Eye (tissue), 1 donor: ENCODE results near the gene DMD.
"Not testable (repeated sequence)": the region's sequence is repeated elsewhere in the genome, so short reads cannot be mapped to it uniquely, and the experiment has no call there.

Experiments
- DNase-seq: peaks from one replicate; pipeline ENCODE4 v3.0.0-alpha.2; 2015

The DMD gene

DNA sequence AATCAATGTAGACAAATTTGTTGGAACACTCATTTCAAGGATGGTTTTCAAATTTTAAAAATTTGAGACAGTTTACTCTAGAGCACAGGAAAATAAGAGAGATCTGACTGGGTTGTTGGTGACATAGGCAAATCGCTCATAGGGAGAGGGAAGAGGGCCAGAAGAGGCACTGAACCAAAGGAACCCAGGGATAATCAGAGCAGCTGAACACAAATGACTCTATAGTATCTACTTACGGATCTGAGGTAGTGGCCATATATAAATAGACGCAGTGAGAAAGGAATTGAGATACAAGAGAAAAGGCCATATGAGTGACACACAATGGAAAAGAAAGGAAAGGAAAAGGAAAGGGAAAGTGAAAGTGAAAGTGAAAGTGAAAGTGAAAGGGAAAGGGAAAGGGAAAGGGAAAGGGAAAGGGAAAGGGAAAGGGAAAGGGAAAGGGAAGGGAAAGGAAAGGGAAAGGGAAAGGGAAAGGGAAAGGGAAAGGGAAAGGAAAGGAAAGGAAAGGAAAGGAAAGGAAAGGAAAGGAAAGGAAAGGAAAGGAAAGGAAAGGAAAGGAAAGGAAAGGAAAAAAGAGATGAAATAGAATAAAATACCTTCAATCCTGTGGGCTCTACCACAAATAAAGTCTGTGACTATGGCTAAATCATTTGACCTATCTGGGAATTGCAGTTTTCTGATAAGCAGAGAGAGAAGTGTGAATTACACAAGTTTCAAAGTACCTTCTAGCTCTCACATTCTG, 759.2 kb downstream of the DMD start:
- DNase-seq: peak; percentile 1

DNA sequence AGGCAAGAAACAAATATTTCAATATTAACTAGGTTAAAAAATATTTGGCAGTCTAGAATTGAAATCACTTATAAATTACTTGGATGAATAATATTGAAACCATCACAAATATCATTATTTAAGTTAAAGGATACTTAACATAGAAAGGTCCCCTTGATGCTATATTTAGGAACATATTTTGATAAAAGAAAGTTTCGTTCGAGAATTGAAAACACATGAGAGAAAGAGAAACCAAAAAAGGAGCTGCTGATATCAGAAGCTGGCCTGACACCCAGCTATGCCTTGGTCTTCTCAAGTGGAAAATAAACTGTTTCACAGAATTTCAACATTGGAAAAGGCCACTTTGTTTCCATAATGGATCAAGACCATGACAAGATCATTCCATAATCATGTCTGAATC, 762.4 kb downstream of the DMD start:
- DNase-seq: no peak

DNA sequence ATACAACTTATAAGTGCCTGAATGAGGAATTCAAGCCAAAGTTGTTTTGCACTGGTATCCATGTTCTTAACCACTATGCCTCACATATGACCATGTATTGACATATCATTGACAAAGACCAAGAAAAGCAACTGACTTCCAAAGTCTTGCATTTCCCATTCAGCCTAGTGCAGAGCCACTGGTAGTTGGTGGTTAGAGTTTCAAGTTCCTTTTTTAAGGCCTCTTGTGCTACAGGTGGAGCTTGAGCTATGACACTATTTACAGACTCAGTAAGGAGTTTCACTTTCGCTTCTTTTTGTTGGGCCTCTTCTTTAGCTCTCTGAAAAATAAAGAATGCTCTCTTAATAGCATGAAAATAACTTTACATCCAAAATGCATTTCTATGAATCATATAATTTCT, 763.0 kb downstream of the DMD start:
- no peak for DNase-seq

DNA sequence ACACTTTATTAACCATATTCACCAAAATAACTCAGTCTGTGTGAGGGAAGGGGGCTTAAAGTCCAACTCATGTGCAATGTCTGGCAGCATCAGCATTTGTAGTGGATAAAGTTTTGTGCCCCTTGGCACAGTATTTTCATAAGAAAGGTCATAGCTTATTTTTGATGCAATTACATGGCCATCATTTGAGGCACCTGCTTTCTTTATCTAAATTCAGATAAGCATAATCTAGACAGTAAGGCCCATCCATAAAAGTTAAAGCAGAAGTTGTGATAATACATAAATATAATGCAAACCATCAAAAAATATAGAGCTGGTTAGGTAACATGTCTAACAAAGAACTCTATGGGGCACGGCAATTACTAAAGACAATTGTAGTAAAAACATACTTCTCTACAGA, 763.7 kb downstream of the DMD start:
- no peak for DNase-seq

DNA sequence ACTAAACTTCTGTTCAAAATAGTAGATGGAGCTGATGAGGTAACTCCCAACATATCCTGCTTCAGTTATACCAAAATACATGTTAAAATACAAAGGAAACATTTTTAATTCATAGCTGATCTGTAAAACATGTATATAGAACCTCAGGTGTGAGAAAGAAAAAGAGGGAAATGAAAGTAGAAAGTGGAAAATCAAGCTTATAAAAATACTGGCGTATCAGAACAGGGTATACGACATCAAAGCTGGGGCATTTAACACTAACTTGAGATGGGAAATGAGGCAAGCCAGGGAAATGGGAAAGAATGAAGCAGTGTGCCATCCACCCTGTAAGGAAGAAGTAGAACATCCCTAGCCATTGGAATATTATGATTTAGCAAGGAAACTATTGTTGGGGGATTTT, 767.5 kb downstream of the DMD start:
- DNase-seq: no peak

DNA sequence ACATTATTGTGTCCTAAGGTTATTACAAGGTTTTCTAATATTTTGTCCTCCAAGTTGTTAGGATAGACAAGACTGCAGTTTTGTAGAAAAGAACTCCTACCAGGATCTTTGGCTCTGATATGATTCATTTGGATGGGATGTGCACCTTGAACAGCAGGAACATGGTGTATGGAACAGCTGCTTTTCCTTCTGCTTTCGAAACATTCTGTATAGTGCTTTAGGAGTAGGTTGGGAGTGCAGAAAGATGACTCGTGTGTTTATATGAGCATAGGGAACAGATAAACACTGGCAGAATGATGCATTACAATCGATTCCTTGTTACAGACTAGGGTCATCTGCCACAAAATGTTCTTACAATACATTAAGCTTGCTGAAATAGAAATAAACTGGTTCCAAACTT, 790.1 kb downstream of the DMD start:
- DNase-seq: no peak

DNA sequence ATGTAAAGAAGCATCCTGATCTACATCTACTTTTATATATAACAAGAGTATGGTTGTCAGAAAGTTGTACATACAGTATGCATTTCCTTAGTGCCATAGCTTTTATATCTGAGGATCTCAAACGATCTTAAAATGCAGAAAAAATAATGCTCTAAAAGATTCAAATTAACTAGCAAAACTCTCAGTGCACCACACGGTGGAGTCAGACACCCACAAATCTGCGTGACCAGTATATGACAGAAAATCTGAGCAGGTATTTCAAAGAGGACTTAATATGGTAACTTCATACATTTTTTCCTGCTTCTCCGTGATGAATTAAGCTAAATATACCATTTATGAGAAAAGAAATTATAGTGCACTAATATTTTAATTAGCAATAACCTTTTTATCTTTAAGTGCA, 803.0 kb downstream of the DMD start:
- DNase-seq: peak; percentile 18

DNA sequence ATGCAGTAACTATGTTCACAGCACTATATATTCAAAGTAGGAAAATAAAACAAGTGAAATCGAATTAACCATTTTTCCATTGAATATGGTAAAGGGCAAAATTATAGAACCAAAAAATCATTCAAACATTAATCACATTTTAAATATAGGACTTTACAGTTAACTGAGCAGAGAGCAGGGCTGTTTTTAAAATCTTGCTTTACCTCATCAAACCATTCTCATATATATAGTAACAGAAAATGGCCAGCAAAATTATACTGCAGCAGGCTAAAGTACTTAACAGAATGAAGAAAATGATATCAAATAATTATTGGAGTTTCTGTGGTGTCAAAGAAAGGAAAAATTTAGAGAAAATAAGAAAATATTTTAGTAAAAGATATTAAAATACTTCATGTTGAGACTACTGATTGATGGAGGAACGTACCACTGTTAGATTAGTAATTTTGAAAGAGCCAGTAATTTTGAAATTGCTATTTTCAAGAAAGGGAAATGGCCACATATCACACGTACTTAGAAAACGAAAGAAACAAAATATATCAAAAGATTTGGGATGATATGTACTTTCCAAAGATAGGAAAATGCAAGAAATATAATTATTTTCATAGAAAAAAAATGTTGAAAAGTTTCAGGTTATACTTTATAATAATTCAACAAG, 813.7 kb downstream of the DMD start:
- no peak for DNase-seq

DNA sequence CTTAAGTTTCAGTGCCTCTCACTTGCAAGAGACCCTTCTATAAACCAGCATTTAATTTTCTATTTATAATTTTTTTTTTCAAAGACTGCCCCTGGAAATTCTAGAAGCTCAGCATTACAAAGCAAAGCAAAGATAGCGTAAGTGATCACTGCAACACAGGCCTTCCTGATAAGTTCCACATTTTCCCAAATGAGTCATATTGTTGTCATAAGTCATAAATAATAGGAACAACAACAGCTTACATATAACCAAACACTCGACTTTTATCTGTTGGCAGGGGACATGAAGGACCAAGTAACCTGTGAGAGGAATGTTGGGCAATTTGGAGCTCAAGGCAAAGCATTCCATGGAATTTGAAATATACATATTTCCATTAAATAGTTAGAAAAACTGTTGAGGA, 815.5 kb downstream of the DMD start:
- no peak for DNase-seq

DNA sequence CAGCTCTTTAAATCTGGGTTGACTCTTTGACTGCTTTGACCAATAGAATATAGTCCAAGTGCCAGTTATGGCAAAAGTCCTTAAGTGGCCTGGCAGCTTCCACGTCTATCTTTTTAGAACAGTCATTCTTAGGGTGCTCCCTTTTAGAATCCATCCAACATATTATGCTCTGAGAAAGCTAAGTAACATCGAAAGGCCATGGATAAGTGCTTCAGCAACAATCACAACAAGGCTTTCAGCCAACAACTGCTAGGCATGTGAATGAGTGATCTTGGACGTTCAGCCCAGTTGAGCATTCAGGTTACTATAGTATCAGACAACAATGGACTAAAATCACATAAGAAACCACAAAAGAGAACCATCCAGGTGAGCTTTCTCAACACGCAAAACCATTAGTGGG, 818.7 kb downstream of the DMD start:
- no peak for DNase-seq

DNA sequence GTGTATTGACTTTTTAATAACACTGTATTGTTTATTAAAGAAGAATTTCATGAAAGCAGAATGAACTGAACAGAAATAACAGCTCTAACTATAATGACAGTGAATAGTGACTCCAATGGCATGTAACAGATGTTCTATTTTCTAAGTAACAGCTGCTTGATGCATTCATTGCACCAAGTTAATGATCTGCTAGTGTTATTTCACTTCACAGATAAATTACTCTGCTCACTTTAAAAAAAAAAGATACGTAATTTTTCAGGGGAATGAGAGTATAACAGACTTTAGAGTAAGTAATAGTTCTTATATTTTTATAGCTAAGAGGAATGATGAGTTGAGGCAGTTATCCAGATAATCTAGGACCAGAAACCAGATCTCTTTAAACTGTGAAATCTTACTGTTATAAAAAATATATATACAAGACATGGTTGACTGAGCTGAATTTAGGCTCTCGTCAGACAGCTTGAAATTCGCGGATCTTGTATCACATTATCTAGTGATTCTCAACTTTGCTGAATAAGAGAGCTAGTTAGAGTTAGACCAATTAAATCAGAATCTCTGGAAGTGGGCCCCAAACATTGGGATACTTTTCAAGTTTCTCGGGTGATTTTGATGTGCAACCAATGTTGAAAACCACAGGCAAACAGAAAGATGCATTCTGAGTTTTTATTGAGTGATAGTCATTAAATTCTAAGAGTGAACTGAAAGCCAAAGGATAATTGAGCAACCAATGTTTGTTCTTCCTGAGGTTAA, 840.7 kb downstream of the DMD start:
- DNase-seq: peak; percentile 1

DNA sequence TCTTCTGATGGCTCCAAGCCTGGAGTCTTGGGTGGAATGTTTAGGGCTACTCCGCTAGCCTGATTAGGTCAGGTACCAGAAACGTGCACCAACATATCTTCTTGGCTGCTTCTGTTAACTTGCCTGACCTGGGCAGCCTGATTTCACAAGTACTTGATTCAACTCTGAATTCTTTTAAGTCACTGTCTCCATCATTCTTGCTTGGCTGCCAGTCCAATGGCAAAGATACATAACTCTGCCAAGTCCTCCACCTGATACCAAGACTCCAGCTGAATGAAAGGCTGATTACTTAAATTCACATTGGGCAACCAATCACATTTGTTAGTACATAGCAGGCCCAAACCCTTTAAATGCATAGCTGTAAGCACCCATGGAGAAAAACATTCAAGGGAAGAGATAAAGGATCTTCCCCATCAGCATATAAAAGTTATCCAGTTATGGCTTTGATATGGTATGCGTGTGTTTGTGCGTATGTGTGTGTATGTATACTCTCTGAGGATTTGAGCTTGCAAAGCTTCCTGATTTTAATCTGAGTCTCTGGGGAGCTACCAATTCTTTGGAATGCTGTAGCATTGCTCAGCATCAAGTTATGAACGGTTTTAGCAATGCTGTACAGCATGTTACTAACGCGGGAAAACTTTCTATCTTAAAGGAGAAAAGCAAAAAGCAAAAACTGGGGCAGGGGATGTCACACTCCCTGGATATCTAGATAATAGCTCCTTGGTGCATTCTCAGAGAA, 917.2 kb downstream of the DMD start:
- no peak for DNase-seq

DNA sequence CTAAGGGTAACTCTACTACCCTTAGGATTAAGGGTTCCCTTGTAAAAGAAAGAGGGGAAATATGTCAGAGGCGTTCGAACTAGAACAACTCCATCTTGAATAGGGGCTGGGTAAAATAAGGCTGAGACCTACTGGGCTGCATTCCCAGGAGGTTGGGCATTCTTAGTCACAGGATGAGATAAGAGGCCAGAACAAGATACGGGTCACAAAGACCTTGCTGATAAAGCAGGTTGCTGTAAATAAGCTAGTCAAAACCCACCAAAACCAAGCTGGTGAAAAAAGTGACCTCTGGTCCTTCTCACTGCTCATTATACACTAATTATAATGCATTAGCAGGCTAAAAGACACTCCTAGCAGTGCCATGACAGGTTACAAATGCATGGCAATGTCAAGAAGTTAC, 922.0 kb downstream of the DMD start:
- DNase-seq: no peak

DNA sequence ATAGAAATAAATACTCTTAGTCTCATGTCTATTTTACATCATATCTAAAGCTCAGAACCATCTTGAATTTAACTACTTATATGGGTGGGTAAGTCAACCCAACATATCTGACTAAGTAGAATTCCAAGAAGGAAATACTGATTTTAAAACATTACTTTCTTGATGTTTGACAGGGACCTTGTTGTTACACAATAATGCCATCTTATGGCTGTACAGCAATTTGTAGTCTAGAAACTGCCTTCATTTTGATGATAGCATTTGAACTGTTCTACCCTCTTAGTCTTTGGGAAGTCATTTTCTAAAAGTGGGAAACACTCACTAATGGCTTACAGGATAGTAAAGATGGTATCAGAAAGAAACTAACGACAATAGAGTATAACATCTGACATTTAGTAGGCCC, 929.5 kb downstream of the DMD start:
- no peak for DNase-seq

DNA sequence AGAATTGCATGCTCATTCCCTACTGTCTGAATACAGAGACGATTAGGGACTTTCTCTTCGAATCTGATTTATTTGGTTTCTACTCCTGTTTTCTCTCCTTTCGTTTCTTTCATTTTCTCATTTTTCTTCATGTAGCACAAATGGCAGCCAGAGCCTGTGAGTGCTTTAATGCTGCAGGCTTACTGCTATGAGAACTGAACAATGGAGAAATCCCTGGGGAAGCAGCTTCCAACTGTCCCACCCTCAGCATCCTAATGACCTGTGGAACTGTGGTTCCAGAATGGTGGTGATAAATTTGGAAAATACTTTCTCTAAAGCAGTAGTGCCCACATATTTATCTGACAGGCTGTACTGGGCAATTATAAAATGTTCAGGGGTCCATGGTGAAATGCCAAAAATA, 930.4 kb downstream of the DMD start:
- no peak for DNase-seq

DNA sequence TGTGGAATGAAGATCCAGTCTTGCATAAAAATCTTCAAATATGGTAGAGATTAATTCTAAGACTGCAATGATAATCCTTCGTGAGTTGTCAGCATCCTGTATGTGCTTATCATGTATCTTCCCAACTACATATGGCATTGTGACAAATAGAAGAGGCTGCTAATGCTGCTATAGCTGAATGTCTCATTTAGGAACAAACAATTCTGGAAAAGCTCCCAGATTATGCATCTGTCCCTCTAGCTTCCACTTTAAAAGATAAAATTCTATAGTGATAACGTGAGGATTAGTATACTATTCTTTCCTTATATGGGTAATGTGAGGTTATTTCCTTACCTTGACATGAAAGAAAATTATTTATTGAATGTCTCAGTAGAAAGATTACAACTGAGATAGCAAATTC, 930.9 kb downstream of the DMD start:
- DNase-seq: no peak

DNA sequence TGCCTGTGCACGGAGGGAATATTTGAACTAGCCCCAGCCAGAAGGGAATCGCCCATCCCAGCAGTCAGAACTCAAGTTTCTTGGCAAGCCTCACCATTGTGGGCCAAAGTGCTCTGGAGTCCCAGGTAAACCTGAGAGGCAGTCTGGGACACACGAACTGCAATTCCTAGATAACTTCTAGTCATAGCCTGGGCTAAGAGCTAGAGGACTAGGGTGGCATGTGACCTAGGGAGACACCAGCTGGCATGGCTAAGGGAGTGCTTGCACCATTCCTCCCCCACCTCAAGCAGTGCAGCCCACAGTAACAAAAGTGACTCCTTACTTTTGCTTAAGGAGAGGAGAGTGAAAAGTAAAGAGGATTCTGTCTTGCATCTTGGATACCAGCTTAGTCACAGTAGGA, 935.2 kb downstream of the DMD start:
- DNase-seq: no peak

DNA sequence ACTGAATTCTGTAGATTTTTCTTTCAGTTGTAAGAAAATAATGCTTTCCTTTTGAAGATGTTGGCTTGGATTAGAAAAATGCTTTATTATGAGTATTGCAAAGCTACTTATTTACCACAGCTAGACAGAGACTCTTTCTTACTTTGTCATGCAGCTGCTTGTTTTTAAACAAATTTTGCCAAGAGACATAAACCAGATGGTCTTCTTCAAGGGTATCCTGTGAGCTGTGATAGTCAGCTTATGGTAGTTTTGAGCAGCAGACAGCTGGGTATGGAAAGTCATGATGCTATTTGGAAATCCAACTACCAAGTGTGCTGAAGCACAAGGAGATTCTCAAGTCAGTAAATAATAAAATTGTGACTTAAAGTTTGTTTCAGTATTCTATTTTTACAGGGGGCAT, 941.5 kb downstream of the DMD start:
- no peak for DNase-seq

DNA sequence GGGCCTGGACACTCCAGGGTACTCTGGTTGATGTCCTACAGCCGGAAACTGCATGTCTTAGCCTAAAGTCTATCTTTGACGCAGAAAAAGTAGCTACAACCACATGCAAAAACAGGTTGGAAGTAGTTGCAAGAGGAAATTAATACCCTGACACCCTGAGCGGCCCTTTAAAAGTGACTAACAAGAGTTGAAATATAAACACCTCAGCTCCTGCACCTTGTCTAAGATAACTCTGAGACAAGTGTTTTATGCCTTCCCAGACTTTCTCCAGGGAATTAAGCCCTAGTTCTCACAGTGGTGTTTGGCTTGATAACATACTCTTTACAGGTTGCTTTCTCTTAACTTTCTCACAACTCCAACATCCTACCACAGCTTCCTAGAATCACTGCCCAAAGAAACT, 943.1 kb downstream of the DMD start:
- no peak for DNase-seq

DNA sequence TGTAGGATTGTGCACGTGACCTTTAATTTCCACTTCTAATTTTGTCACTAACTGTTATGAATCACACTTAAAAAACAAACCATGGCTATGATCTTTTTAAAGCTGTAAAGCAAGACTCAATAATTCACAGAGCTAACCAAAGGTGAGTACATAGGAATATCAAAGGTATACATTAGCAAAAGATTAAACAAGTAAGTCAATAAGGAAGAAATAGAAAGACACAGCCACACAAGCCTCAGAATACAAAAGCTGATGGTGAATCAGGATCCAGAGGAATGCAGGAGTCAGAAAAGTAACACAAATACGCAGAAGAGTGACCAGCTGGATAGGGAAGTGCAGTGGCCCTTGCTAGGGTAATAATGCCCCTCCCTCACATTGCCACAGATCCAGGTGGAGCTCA, 943.6 kb downstream of the DMD start:
- no peak for DNase-seq

DNA sequence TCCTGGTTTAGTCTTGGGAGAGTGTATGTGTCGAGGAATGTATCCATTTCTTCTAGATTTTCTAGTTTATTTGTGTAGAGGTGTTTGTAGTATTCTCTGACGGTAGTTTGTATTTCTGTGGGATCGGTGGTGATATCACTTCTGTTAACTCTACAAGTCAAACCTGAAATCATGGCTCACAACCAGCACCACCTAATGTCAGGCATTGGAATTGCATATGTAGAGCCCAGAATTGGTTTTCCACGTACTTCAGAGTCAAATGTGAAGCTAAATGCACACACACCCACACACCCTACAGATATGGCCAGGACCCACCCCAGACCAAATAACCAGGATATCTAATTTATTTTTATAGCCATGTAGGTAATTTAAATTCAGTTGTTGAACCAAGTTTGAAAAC, 964.7 kb downstream of the DMD start:
- DNase-seq: not testable (repeated sequence)

DNA sequence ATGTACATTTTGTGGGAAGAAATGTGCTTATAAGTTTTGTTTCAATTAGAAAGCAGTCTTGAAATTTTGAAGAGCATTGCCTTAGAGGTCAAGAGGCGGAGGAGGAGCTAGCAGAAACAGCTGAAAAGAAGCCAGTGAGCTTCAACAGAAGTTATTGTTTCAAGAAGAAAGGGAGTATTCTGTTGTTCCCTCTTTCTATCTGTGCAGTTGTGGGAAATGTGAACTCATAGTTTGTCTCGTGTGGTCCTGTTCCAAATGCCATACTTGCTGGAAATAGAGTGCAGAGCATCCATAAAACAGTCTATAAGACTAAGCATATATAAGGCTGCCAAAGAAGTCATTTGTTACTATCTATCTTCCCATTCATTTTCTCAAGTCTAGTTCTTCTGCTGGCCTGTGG, 1015.7 kb downstream of the DMD start:
- DNase-seq: no peak

DNA sequence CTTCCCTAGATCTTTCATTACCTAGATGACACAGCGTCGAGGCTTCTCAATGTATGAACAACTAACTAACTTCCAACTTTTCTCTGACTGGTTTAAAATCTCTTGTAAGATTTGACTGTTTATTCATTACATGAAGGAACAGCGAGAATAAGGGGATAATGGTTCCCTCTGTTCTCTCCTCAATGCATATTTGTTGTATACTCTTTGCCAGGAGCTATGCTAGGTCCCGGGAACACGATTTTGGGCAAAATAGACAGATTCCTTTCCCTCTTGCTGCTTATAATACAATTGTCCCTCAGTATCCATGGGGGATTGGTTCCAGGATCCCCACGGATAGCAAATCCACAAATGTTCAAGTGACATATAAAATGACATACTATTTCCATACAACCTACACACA, 1020.0 kb downstream of the DMD start:
- DNase-seq: no peak

DNA sequence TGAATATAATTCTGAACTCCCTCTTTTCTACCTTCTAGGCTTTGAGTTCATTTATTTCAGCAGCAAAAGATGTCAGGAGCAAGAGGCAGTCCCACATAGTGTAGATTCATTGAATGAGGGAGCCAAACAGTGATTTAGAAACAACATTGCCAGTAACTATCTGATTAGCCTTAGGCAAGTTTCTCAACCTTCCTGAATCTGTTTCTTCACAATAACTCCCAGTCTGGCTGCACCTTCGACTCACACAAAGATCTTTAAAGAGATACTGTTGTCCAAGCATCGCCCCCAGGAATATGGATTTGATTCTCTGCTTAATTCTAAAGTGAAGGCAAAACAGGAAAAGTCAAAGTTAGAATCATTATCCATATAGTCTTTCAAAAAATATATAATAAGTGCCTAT, 1026.2 kb downstream of the DMD start:
- no peak for DNase-seq
